ENCODE results near the gene SLC16A3.

Gene SLC16A3

DNA sequence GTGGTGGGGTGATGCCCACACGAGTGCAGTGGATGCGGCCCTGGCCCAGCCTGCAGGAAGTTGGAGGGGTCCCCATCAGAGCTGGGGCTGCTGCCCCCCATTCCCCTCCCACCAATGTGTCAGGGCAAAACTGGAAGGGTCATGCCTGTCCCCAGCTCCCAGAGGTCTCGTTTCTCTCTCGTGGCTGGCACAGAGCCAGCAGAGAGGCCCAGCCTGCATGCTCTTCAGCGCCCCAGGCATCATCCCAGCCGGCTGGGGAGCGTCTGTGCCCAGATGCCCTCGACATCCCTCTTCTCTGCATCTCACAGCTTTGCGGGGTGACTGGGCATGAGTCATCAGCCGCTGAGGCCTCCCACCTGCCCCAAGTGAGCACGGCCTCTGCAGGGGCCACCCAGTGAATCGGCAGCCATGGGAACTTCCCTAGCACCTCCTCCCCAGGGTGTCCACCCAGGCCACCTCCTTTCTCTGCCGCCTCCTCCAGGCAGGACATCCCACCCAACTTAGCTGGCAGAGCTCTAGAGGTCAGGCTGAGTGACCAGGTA is 54.4 kb downstream of the SLC16A3 start:
- TF ChIP-seq CTCF (IDR thresholded peaks at IDR 0.05; ENCODE audit: low read depth, low read length) = no peak
- no peak for DNase-seq (ENCODE audit: extremely low read depth, low read depth)

DNA sequence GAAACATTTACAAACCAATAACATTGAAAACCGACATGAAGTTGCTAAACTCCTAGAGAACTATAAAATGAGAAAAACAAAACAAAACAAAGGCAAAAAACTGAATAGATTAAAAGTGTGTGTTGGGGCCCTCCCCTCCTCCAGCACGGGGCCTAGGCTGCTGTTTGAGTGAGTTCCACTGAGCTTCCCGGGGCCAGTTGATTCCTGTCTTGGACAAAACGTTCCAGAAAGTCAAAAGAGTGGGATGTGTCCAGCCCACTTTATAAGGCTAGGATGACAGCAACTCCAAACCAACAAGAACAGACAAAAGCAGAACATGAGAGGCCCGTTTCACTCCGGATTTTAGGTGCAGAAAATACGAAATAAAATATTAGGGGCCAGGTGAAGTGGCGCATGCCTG is 56.3 kb downstream of the SLC16A3 start:
- no peak for TF ChIP-seq CTCF (IDR thresholded peaks at IDR 0.05; ENCODE audit: low read depth, low read length)

GRCh38 chr17:82287013-82287867 is 58.4 kb downstream of the SLC16A3 start:
- no peak for DNase-seq (ENCODE audit: extremely low read depth, low read depth)
- no peak for TF ChIP-seq CTCF (IDR thresholded peaks at IDR 0.05; ENCODE audit: low read depth, low read length)

More for the DNA sequence above, 56.3 kb downstream of the SLC16A3 start:
- DNase-seq (ENCODE audit: extremely low read depth, low read depth) = no peak

DNA sequence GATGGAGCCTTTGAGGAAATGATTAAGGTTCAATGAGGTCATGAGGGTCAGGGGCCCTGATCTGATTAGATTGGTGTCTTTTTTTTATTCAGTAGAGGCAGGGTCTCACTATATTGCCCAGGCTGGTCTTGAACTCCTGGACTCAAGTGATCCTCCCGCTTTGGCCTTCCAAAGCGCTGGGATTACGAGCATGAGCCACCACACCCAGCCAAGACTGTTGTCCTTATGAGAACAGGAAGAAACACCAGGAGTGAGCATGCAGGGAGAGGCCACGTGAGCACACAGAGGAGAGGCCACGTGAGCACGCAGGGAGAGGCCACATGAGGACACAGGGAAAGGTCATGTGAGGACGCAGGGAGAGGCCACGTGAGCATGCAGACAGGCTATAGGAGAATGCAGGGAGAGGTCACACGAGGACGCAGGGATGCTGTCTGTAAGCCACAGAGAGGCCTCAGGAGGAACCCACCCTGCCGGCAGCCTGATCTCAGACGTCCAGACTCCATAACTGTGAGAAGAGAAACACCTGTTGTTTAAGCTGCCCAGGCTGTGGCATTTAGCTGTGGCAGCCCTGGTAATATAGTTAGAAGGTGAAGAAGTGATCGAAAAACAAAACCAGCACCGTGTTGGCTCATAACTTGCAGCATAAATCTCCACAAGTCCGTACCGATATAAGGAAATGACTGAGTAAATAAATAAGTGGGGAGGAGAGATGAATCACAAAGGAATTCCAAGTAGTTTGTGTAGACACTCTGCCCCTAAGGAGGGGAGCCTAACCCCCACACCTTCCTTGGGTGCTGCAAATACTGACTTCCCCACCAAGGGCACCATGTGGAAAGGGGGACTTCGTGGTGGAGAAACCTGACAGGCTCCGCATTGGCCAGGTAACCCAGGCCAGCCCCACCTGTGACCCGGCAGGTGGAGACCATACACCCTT is 59.3 kb downstream of the SLC16A3 start:
- no peak for DNase-seq (ENCODE audit: extremely low read depth, low read depth)
- no peak for TF ChIP-seq CTCF (IDR thresholded peaks at IDR 0.05; ENCODE audit: low read depth, low read length)

All from AG09319 (cell line).